Hepatocyte (in vitro differentiated cells): Measurements from ENCODE around the gene RSPH9.

Experiments used
- EZH2 ChIP-seq: fragments of 200-600 bp; sonication (generic); IDR thresholded peaks from 2 replicates; pipeline ENCODE4 v1.6.1; 2016; ENCODE audit warnings: antibody characterized with exemption, mild to moderate bottlenecking, borderline replicate concordance
- EZH2phosphoT487 ChIP-seq: fragments of 200-600 bp; sonication (generic); IDR thresholded peaks from one replicate; pipeline ENCODE4 v1.6.1; 2018; ENCODE audit warnings: antibody characterized with exemption, mild to moderate bottlenecking, low read depth, moderate library complexity; ENCODE audit not compliant: unreplicated experiment, severe bottlenecking
- TF ChIP-seq, protein P1 (sequence below): fragments of 200-600 bp; sonication (generic); IDR thresholded peaks from 2 replicates; pipeline ENCODE4 v1.5.1; 2016; ENCODE audit warnings: antibody characterized with exemption, mild to moderate bottlenecking; ENCODE audit not compliant: poor library complexity

DNA sequence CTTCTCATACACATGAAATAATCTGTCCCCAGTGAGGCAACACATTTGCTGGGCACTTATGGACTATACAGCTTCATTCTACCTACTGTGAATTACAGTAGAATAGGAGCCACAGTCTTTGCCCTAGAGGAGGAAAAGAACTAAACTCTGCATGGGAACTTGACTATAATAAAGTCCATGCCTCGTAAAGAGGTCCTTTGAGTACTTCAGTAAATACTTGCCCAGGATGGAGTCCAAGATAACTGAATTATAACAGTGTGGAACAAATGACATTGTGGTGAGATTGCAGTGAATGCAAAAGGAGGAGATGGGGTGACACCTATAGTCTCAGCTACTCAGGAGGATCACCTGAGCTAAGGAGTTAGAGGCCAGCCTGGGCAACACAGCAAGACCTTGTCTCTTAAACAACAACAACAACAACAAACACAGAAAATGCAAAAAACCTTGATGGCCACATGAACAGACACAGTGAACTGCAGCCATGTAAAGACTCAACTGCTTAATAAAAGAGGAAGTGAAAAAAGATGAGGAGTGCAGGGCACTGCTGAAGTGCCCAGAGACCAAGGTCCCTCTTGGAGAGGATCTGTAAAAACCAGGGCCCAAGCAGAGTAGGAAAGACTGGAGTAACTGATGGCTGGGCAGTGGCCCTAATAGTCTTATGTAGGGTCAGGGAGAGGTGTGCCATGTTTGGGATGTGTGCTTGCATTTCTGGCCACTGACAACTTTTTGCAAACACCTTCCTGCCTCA lies 39.0 kb downstream of the RSPH9 start:
- TF ChIP-seq, protein P1, sequence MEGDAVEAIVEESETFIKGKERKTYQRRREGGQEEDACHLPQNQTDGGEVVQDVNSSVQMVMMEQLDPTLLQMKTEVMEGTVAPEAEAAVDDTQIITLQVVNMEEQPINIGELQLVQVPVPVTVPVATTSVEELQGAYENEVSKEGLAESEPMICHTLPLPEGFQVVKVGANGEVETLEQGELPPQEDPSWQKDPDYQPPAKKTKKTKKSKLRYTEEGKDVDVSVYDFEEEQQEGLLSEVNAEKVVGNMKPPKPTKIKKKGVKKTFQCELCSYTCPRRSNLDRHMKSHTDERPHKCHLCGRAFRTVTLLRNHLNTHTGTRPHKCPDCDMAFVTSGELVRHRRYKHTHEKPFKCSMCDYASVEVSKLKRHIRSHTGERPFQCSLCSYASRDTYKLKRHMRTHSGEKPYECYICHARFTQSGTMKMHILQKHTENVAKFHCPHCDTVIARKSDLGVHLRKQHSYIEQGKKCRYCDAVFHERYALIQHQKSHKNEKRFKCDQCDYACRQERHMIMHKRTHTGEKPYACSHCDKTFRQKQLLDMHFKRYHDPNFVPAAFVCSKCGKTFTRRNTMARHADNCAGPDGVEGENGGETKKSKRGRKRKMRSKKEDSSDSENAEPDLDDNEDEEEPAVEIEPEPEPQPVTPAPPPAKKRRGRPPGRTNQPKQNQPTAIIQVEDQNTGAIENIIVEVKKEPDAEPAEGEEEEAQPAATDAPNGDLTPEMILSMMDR = no peak
- TF ChIP-seq EZH2 (no peak), EZH2phosphoT487 (no peak)
